HepG2 (cell line): ENCODE results near the gene ZCCHC8. TPM values are rescaled to one million over a fixed set of nuclear protein-coding genes. Genes with fewer than 3 reads are reported as not detected.
A peak's percentile ranks its signal among the peaks of the same experiment; 100 is the strongest.

Experiments
- ADNP ChIP-seq: sonication (generic); formaldehyde crosslinking; IDR thresholded peaks from 2 replicates; pipeline ENCODE4 v1.4.0; 2020; ENCODE audit warnings: missing genetic modification reagents
- DRAP1 ChIP-seq: IDR thresholded peaks from 2 replicates; pipeline ENCODE4 v1.6.1; 2016; ENCODE audit warnings: missing genetic modification reagents, missing compliant biosample characterization
- E2F2 ChIP-seq: sonication (generic); formaldehyde crosslinking; IDR thresholded peaks from 2 replicates; pipeline ENCODE4 v1.4.0; 2020; ENCODE audit warnings: missing genetic modification reagents, borderline replicate concordance
- GABPB1 ChIP-seq: IDR thresholded peaks from 2 replicates; pipeline ENCODE4 v1.6.1; 2016; ENCODE audit warnings: mild to moderate bottlenecking, missing genetic modification reagents, moderate library complexity, missing compliant biosample characterization
- HDAC2 ChIP-seq: sonication (generic); formaldehyde crosslinking; IDR thresholded peaks from 2 replicates; pipeline ENCODE4 v1.4.0; 2020; ENCODE audit warnings: missing genetic modification reagents
- HMGXB3 ChIP-seq: sonication (generic); formaldehyde crosslinking; IDR thresholded peaks from 2 replicates; pipeline ENCODE4 v1.4.0; 2020; ENCODE audit warnings: missing genetic modification reagents, borderline replicate concordance
- HOXD1 ChIP-seq: sonication (generic); formaldehyde crosslinking; IDR thresholded peaks from 2 replicates; pipeline ENCODE4 v1.5.0; 2020; ENCODE audit warnings: missing genetic modification reagents
- KLF13 ChIP-seq: sonication (generic); formaldehyde crosslinking; IDR thresholded peaks from 2 replicates; pipeline ENCODE4 v1.4.0; 2020; ENCODE audit warnings: mild to moderate bottlenecking, missing genetic modification reagents
- MAFF ChIP-seq: IDR thresholded peaks from 2 replicates; pipeline ENCODE4 v1.6.1; 2011; ENCODE audit warnings: low read depth, low read length, improper control_type of control experiment
- NBN ChIP-seq: fragments of 450-650 bp; conservative IDR thresholded peaks from 2 replicates; pipeline ENCODE4 v1.6.1; 2017
- PHB2 ChIP-seq: fragments of 450-650 bp; IDR thresholded peaks from 2 replicates; pipeline ENCODE4 v1.6.1; 2018; ENCODE audit not compliant: partially characterized antibody
- PRDM10 ChIP-seq: sonication (generic); formaldehyde crosslinking; IDR thresholded peaks from 2 replicates; pipeline ENCODE4 v1.4.0; 2020; ENCODE audit warnings: low read depth, missing genetic modification reagents
- PRDM15 ChIP-seq: sonication (generic); formaldehyde crosslinking; IDR thresholded peaks from 2 replicates; pipeline ENCODE4 v1.4.0; 2020; ENCODE audit warnings: missing genetic modification reagents
- SUZ12 ChIP-seq: fragments of 150-350 bp; IDR thresholded peaks from 2 replicates; pipeline ENCODE4 v1.6.1; 2014; ENCODE audit warnings: low read depth, low read length
- ZFP36L2 ChIP-seq: sonication (generic); formaldehyde crosslinking; IDR thresholded peaks from 2 replicates; pipeline ENCODE4 v1.4.0; 2020; ENCODE audit warnings: missing genetic modification reagents
- ZNF557 ChIP-seq: sonication (generic); formaldehyde crosslinking; IDR thresholded peaks from 2 replicates; pipeline ENCODE4 v1.4.0; 2020; ENCODE audit warnings: missing genetic modification reagents
- ZNF788 ChIP-seq: sonication (generic); formaldehyde crosslinking; IDR thresholded peaks from 2 replicates; pipeline ENCODE4 v1.5.0; 2020; ENCODE audit warnings: mild to moderate bottlenecking, missing genetic modification reagents, borderline replicate concordance
- polyA plus RNA-seq, 8 experiments: library from polyadenylated mRNA; depleted of rRNA in 3 of 8; stranded (reverse) in 7 of 8; unstranded in 1 of 8; fragments of >200 nt; fragmentation: Illumina TruSeq in 4 of 8; extraction: Trizol in 4 of 8; gene quantifications; 2 replicates each; pipeline versions ENCODE4 v1.2.1 to v1.2.3, GENCODE V29; 2011 to 2016; ENCODE audit warnings: low read depth in 4 of 8, missing spikeins in 1 of 8, mixed read lengths in 1 of 8; ENCODE audit not compliant: insufficient read depth in 1 of 8
- total RNA-seq, 5 experiments: library from RNA; depleted of rRNA; stranded (reverse); fragments of >200 nt; fragmentation: Illumina TruSeq; extraction: Trizol; gene quantifications; 2 replicates each; pipeline ENCODE4 v1.2.3, GENCODE V29; 2016; ENCODE audit warnings: low read depth in 1 of 5

The ZCCHC8 gene
- total and polyA plus RNA-seq, 2 of the 13 experiments (the other 11 are each of a cell fraction or from before 2014, with no cell fraction given): 18.6 to 20.9 TPM

- TF ChIP-seq E2F2: no peak
- no peak for TF ChIP-seq PRDM10 (CRISPR knock-in tag)
- no peak for TF ChIP-seq ZNF788 (CRISPR knock-in tag)
- TF ChIP-seq MAFF: no peak
- TF ChIP-seq HDAC2: peak; percentile 93
- TF ChIP-seq DRAP1 (CRISPR knock-in tag): peak; percentile 65
- TF ChIP-seq KLF13: no peak
- TF ChIP-seq HOXD1 (CRISPR knock-in tag): 0 out of 2 replicates have a peak, but pooled peaks have one; percentile 27
- no peak for TF ChIP-seq PRDM15
- 0 out of 2 replicates have a peak, but pooled peaks have one; percentile 24 for TF ChIP-seq GABPB1 (CRISPR knock-in tag)
- no peak for TF ChIP-seq ZNF557 (CRISPR knock-in tag)
- no peak for TF ChIP-seq SUZ12
- no peak for TF ChIP-seq PHB2
- no peak for TF ChIP-seq ZFP36L2 (CRISPR knock-in tag)
- TF ChIP-seq ADNP (CRISPR knock-in tag): no peak
- TF ChIP-seq HMGXB3 (CRISPR knock-in tag): peak; percentile 87
- TF ChIP-seq NBN: no peak
Measured at GRCh38 chr12:122489038-122489437, 11.7 kb downstream of the ZCCHC8 start (continued).
